Astrocyte (in vitro differentiated cells and primary cell): Measurements from ENCODE around the gene C6. TPM values are rescaled to one million over a fixed set of nuclear protein-coding genes. Genes with fewer than 3 reads are reported as not detected.
"Not testable (repeated sequence)": the region's sequence is repeated elsewhere in the genome, so short reads cannot be mapped to it uniquely, and the experiment has no call there.

Experiments used
- DNase-seq: peaks from one replicate; pipeline ENCODE4 v3.0.0-alpha.2; 2010; ENCODE audit warnings: low read depth
- FAIRE-seq: peaks from 2 replicates; lab custom pipeline; 2011; peaks lifted over from hg19 to GRCh38; lab: Jason Lieb, UNC
- H2AFZ ChIP-seq: 2 replicates; pipeline ENCODE4 v1.6.0; 2012; ENCODE audit warnings: low read depth, low read length, inconsistent platforms
- H3K27ac ChIP-seq: 2 replicates; pipeline ENCODE4 v1.5.1; 2011; ENCODE audit warnings: low read depth, low read length, inconsistent platforms
- H3K27me3 ChIP-seq: 2 replicates; pipeline ENCODE4 v1.6.0; 2011; ENCODE audit warnings: low read length, inconsistent platforms; ENCODE audit not compliant: insufficient read depth
- H3K36me3 ChIP-seq: 2 replicates; pipeline ENCODE4 v1.5.1; 2011; ENCODE audit warnings: low read length, inconsistent platforms; ENCODE audit not compliant: insufficient read depth
- H3K4me1 ChIP-seq: 2 replicates; pipeline ENCODE4 v1.5.1; 2011; ENCODE audit warnings: low read length, inconsistent platforms; ENCODE audit not compliant: insufficient read depth
- H3K4me2 ChIP-seq: 2 replicates; pipeline ENCODE4 v1.6.0; 2012; ENCODE audit warnings: low read length, inconsistent platforms
- H3K4me3 ChIP-seq: 2 replicates; pipeline ENCODE4 v1.5.1; 2011; ENCODE audit warnings: low read depth, mild to moderate bottlenecking, low read length, inconsistent platforms; ENCODE audit not compliant: insufficient read depth
- H3K79me2 ChIP-seq: 2 replicates; pipeline ENCODE4 v1.6.0; 2012; ENCODE audit warnings: mild to moderate bottlenecking, low read length, inconsistent platforms; ENCODE audit not compliant: insufficient read depth
- H3K9ac ChIP-seq: 2 replicates; pipeline ENCODE4 v1.6.0; 2012; ENCODE audit warnings: mild to moderate bottlenecking, low read length, inconsistent platforms
- H3K9me3 ChIP-seq: 2 replicates; pipeline ENCODE4 v1.5.1; 2012; ENCODE audit warnings: low read depth, mild to moderate bottlenecking, low read length, inconsistent platforms; ENCODE audit not compliant: insufficient read depth
- H4K20me1 ChIP-seq: 2 replicates; pipeline ENCODE4 v1.6.0; 2012; ENCODE audit warnings: low read length, inconsistent platforms; ENCODE audit not compliant: insufficient read depth
- H3K27ac Mint-ChIP-seq: one replicate; pipeline ENCODE4 v1.8.0; 2021; ENCODE audit warnings: mild to moderate bottlenecking, mixed read lengths; ENCODE audit not compliant: unreplicated experiment
- H3K27me3 Mint-ChIP-seq: one replicate; pipeline ENCODE4 v1.8.0; 2021; ENCODE audit warnings: low read depth, mixed read lengths; ENCODE audit not compliant: unreplicated experiment
- H3K36me3 Mint-ChIP-seq: one replicate; pipeline ENCODE4 v1.8.0; 2021; ENCODE audit warnings: low read depth, mixed read lengths; ENCODE audit not compliant: unreplicated experiment
- H3K4me1 Mint-ChIP-seq: one replicate; pipeline ENCODE4 v1.8.0; 2021; ENCODE audit warnings: low read depth, mixed read lengths; ENCODE audit not compliant: unreplicated experiment
- H3K4me3 Mint-ChIP-seq: one replicate; pipeline ENCODE4 v1.8.0; 2021; ENCODE audit warnings: mild to moderate bottlenecking, moderate library complexity, mixed read lengths; ENCODE audit not compliant: unreplicated experiment
- H3K9me3 Mint-ChIP-seq: one replicate; pipeline ENCODE4 v1.8.0; 2021; ENCODE audit warnings: mild to moderate bottlenecking, mixed read lengths; ENCODE audit not compliant: unreplicated experiment
- EZH2 ChIP-seq: IDR thresholded peaks from 2 replicates; pipeline ENCODE4 v1.6.1; 2012; ENCODE audit warnings: mild to moderate bottlenecking, low read length, inconsistent platforms; ENCODE audit not compliant: insufficient read depth
- total RNA-seq: library from RNA; stranded (reverse); gene quantifications from 2 replicates; pipeline ENCODE4 v1.2.1, GENCODE V29; 2021
- TF ChIP-seq, protein P1 (sequence below): IDR thresholded peaks from 2 replicates; pipeline ENCODE4 v1.5.1; 2011; ENCODE audit warnings: low read depth, mild to moderate bottlenecking, inconsistent platforms, low read length, moderate library complexity; ENCODE audit not compliant: insufficient read depth

Gene C6
- total RNA-seq, 1 donor from 2014 or later: not detected

DNA sequence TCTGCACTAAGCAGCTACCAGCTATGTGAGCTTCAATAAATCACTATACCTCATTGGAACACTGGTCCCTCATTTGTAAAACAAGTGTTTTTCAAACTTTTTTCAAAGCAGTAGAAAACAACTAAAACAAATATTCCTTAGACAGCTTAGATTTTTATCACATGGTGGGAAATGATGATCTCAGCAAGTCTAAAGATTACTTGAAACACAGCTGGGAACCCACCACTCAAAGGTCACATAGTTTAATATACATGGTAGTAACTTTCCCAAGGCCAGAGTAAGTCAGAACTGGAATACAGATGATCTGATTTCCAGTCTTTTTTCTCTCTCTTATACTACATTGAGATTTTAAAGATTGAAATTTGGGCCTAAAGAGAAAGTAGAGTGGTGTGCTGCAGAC lies 850 bp upstream of the C6 start:
- H3K9me3 ChIP-seq: no peaks in the 10 kb centered on the region
- no peak overlapping the region for H3K4me2 ChIP-seq
- no peak overlapping the region for H3K27ac ChIP-seq
- no peak for TF ChIP-seq EZH2
- TF ChIP-seq, protein P1, sequence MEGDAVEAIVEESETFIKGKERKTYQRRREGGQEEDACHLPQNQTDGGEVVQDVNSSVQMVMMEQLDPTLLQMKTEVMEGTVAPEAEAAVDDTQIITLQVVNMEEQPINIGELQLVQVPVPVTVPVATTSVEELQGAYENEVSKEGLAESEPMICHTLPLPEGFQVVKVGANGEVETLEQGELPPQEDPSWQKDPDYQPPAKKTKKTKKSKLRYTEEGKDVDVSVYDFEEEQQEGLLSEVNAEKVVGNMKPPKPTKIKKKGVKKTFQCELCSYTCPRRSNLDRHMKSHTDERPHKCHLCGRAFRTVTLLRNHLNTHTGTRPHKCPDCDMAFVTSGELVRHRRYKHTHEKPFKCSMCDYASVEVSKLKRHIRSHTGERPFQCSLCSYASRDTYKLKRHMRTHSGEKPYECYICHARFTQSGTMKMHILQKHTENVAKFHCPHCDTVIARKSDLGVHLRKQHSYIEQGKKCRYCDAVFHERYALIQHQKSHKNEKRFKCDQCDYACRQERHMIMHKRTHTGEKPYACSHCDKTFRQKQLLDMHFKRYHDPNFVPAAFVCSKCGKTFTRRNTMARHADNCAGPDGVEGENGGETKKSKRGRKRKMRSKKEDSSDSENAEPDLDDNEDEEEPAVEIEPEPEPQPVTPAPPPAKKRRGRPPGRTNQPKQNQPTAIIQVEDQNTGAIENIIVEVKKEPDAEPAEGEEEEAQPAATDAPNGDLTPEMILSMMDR: no peak
- Mint-ChIP-seq H3K36me3 (no peaks in the 10 kb centered on the region), H3K4me1 (no peaks in the 10 kb centered on the region), H3K9me3 (no peaks in the 10 kb centered on the region), H3K27me3 (no peaks in the 10 kb centered on the region), H3K27ac (no peak overlapping the region), H3K4me3 (no peak overlapping the region)
- no peaks in the 10 kb centered on the region for H3K27me3 ChIP-seq
- no peak overlapping the region for H3K4me3 ChIP-seq
- H2AFZ ChIP-seq: no peak overlapping the region
- H4K20me1 ChIP-seq: no peaks in the 10 kb centered on the region
- no peaks in the 10 kb centered on the region for H3K79me2 ChIP-seq
- H3K4me1 ChIP-seq: no peaks in the 10 kb centered on the region
- no peaks in the 10 kb centered on the region for H3K36me3 ChIP-seq
- DNase-seq (no peak), FAIRE-seq (no peak)
- no peak overlapping the region for H3K9ac ChIP-seq

DNA sequence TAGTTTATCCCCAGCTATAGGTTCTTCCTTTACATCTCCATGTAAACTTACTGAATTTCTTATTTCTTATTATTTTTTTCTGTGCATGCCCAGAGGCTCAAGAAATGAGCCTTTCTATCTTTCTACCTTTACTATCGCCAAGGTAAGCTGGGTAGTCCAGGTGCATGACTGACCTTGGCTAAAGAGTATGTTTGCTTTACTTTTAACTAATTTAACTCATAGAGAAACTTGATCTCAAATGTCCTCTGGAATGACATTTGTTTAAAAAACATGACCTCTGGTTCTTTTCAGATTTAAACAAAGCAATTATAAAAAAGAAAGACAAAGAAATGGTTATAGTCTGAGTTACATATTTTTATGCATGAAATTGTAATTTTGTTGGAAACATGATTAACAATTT lies 397 bp downstream of the C6 start:
- FAIRE-seq: no peak

GRCh38 chr5:41211417-41211816 lies 1.9 kb downstream of the C6 start:
- Histone ChIP-seq H2AFZ (no peak overlapping the region), H3K9me3 (no peaks in the 10 kb centered on the region), H3K4me3 (no peak overlapping the region), H3K9ac (no peak overlapping the region), H3K79me2 (no peaks in the 10 kb centered on the region), H3K27me3 (no peaks in the 10 kb centered on the region), H4K20me1 (no peaks in the 10 kb centered on the region), H3K36me3 (no peaks in the 10 kb centered on the region), H3K27ac (no peak overlapping the region), H3K4me1 (no peaks in the 10 kb centered on the region), H3K4me2 (no peak overlapping the region)
- DNase-seq (no peak), FAIRE-seq (no peak)
- TF ChIP-seq, protein P1: no peak
- no peak for TF ChIP-seq EZH2
- Mint-ChIP-seq H3K4me3 (no peak overlapping the region), H3K27me3 (no peaks in the 10 kb centered on the region), H3K9me3 (peaks cover 2% of the 10 kb centered on the region), H3K27ac (no peak overlapping the region), H3K4me1 (no peaks in the 10 kb centered on the region), H3K36me3 (no peaks in the 10 kb centered on the region)

More for the DNA sequence above, 397 bp downstream of the C6 start:
- Histone ChIP-seq H3K36me3 (no peaks in the 10 kb centered on the region), H4K20me1 (no peaks in the 10 kb centered on the region), H2AFZ (no peak overlapping the region), H3K4me2 (no peak overlapping the region), H3K9me3 (no peaks in the 10 kb centered on the region), H3K4me3 (no peak overlapping the region), H3K79me2 (no peaks in the 10 kb centered on the region), H3K9ac (no peak overlapping the region), H3K27ac (no peak overlapping the region), H3K4me1 (no peaks in the 10 kb centered on the region), H3K27me3 (no peaks in the 10 kb centered on the region)
- Mint-ChIP-seq H3K36me3 (no peaks in the 10 kb centered on the region), H3K27me3 (no peaks in the 10 kb centered on the region), H3K4me3 (no peak overlapping the region), H3K9me3 (no peaks in the 10 kb centered on the region), H3K4me1 (no peaks in the 10 kb centered on the region), H3K27ac (no peak overlapping the region)
- no peak for DNase-seq
- no peak for TF ChIP-seq EZH2
- TF ChIP-seq, protein P1: no peak

- H4K20me1 ChIP-seq, H3K9ac ChIP-seq, H3K4me3 ChIP-seq, H3K27ac ChIP-seq, H3K79me2 ChIP-seq, DNase-seq, H2AFZ ChIP-seq, H3K9me3 Mint-ChIP-seq, FAIRE-seq, H3K4me2 ChIP-seq, H3K27me3 Mint-ChIP-seq, H3K36me3 Mint-ChIP-seq, H3K36me3 ChIP-seq, H3K4me3 Mint-ChIP-seq, H3K9me3 ChIP-seq, H3K27ac Mint-ChIP-seq, H3K4me1 ChIP-seq, H3K4me1 Mint-ChIP-seq, H3K27me3 ChIP-seq: not testable (repeated sequence)
Observed at GRCh38 chr5:41205475-41205874, 7.9 kb downstream of the C6 start.
